Measurements from ENCODE around the gene KLHL29. TPM values are rescaled to one million over a fixed set of nuclear protein-coding genes. Genes with fewer than 3 reads are reported as not detected.
"Not testable (repeated sequence)": the region's sequence is repeated elsewhere in the genome, so short reads cannot be mapped to it uniquely, and the experiment has no call there.

Gene KLHL29
- 6.5 and 8.3 TPM in 2 replicates for total RNA-seq

GRCh38 chr2:23384551-23385343 lies at the start of gene KLHL29:
Gene KLHL29, plus strand, starts transcription at chr2:23385179. Its CDS starts 177,018 bp downstream, at chr2:23562197.
- no peak for DNase-seq (ENCODE audit: extremely low read depth, low read depth, low spot score)

DNA sequence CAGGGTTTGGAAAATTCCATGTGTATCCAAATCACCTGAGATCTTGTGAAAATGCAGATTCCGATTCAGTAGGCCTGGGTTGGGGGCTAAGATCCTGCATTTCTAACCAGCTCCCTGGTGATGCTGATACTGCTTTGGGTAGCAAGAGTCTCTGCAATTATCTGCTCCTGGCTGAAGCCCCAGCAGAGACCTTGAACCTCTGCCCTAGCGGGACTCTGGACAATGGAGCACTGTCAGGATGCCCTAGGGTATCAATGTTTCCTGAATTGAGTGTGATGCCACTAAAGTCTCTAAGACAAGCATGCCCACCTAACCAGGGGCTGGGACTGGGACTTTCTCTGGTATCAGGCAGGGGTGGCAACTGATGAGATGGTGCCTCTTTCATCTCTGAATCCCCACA lies 49.4 kb upstream of the KLHL29 start:
- no peak for DNase-seq (ENCODE audit: extremely low read depth, low read depth, low spot score)

GRCh38 chr2:23342075-23342474 lies 42.9 kb upstream of the KLHL29 start:
- no peak for DNase-seq (ENCODE audit: extremely low read depth, low read depth, low spot score)

- DNase-seq (ENCODE audit: extremely low read depth, low read depth, low spot score), result no peak
These were observed 39.0 kb upstream of the KLHL29 start for GRCh38 chr2:23346029-23346428.

DNA sequence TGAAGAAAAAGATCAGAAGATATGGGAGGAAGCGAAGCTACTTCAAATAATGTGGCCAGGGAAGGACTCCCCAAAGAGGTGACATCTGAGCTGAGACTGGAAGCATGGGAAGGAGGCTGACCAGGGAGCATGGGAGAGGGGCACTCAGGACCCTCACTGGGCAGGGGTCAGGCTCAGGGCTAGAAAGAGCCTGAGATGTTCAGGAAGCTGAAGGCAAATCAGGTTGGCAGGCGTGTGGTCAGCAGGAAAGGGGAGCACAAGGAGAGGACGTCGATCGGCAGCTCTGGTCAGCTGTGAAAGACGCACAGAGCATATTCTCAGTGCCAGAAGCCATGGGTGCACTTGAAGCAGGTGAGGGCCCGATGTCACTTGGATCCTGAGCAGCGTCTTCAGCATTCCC lies 38.2 kb upstream of the KLHL29 start:
- DNase-seq (ENCODE audit: extremely low read depth, low read depth, low spot score), result no peak

DNA sequence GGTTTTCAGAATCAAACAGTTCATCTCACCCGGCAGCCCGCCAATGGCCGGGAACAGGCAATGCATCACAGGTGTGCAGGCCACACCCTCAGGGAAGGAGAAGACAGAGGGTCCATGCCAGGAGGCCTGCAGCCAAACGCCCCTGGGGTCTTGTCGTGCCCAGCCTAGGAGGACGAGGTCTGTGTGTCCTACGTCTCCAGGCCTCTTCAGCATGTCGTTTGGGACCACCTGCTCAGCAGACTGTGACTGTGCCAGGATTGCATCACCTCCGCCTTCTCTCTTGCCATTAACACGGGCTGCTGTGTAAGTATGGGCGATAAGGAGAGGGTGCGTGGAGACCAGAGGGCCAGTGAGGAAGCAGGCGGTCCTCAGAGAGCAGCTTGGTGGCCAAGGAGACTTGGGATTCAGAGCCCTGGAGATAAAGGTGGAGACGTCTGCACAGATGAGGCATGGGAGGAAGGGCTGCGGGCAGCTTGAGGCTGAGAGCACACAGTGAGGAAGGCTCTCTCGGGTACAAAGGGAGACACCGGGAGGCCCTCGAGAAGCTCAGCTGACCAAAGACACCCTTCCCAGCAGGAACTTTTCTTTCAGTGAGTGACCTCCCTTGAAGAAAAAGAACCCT lies 37.4 kb upstream of the KLHL29 start:
- DNase-seq (ENCODE audit: extremely low read depth, low read depth, low spot score), result no peak

DNA sequence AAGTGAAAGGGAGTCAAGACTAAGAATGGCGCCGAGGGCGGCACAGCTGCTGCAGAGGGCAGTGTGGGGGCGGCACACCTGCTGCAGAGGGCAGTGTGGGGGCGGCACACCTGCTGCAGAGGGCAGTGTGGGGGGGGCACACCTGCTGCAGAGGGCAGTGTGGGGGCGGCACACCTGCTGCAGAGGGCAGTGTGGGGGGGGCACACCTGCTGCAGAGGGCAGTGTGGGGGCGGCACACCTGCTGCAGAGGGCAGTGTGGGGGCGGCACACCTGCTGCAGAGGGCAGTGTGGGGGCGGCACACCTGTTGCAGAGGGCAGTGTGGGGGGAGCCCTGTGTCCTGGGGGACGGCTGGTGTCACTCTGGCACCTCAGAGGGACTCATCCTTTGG lies 36.9 kb upstream of the KLHL29 start:
- not testable (repeated sequence) for DNase-seq (ENCODE audit: extremely low read depth, low read depth, low spot score)

GRCh38 chr2:23349508-23349907 lies 35.5 kb upstream of the KLHL29 start:
- DNase-seq (ENCODE audit: extremely low read depth, low read depth, low spot score), result no peak

- no peak for DNase-seq (ENCODE audit: extremely low read depth, low read depth, low spot score)
These were observed 34.8 kb upstream of the KLHL29 start for GRCh38 chr2:23350041-23350791.

GRCh38 chr2:23350792-23351355 lies 34.1 kb upstream of the KLHL29 start:
- no peak for DNase-seq (ENCODE audit: extremely low read depth, low read depth, low spot score)

GRCh38 chr2:23351388-23352141 lies 33.4 kb upstream of the KLHL29 start:
- DNase-seq (ENCODE audit: extremely low read depth, low read depth, low spot score), result no peak

DNA sequence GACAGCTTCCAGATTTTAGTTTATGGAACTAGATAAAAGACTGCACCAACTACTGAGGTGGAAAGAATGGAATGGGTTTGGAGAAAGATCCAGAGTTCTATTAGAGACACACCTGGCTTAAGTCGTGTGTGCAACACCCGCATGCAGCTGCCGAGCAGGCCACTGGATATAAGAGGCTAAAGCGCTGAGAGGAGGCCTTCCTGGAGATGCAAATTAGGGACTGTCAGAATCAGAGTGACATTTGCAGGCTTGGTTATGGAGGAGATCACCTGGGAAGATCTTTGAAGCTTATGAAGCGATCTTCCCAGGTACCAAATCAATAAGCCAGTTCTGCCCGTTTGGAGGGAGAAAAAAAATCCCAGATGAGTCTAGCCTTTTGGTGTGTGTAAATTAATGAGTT lies 30.4 kb upstream of the KLHL29 start:
- no peak for DNase-seq (ENCODE audit: extremely low read depth, low read depth, low spot score)

DNA sequence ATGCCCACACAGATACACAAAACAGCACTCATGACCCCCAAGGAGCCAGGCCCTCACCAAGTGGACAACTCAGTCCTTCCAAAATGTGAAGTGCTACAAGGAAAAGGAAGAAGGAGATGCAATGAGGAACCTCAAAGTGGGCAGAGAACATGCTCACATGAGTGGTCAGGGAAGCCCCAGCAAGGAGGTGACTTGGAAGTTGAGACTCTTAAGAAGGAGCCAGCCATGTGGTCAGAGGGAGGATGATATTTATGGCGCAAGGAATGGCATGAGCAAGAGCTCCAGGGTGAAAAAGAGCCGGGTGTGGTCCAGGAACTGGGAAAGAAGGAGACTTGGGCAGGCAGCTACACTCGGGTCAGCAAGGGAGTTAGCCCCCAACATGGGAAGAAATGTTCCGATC lies 30.0 kb upstream of the KLHL29 start:
- DNase-seq (ENCODE audit: extremely low read depth, low read depth, low spot score), result no peak

DNA sequence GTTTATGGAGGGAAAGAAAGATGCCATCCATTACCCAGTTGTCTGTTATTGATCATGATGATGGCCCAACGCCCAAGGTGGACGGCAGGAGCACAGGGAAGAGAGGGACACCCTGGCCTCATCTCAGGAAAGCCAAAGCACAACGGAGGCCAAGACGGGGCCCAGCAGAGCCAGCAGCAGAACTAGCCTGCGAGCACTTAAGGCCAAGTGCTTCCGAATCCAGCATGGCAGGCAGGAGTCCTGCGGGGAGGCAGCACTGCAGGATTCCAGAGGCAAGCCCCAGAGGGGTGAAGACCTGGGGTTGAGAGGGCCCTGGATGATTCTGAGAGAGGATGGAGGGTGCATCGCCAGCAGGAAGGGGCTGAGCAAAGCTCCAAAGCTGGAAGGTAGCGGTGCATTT lies 28.3 kb upstream of the KLHL29 start:
- DNase-seq (ENCODE audit: extremely low read depth, low read depth, low spot score), result no peak

DNA sequence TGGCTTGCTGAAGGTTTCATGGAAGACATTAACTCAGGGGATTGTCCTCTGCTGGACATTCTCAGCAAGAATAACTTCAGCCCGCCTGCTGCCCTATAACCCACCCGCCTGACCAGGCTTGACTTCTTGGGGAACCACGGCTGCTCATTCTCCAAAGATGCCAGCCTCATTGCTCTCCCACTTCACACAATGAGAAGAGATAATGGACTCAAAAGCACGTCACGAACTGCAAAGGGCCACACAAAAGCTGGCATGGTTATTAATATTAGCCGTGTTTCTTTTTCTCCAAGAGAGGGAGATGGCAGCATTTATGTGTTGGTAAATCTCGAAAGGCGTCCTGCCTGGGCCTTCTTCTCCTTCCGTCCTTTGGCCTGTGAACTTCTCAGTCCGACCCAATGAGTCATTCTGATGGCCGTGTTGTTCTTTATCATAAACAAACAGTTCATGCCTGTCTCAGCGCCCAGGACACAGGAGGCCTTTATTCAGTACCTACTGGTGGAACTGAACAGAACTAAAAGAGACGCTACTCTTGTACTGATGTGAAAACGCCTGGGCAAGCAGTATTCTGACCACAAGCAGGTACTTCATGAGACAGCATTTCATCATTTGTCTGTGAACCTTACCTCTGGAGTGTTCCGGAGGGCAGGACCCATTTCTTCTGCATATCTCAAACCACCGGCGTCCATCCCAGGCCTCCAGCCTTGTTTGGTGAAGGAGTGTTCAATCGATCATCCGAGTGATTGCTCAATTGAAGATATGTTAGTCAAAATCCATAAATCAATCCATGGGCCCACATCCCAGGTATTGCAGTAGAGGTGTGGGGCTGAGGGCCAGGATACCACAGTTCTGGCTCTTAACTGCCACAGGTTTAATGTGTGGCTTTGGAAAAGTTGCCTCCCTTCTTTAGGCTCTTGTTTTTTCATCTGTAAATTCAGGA lies 25.1 kb upstream of the KLHL29 start:
- no peak for DNase-seq (ENCODE audit: extremely low read depth, low read depth, low spot score)

GRCh38 chr2:23360571-23361125 lies 24.3 kb upstream of the KLHL29 start:
- DNase-seq (ENCODE audit: extremely low read depth, low read depth, low spot score), result no peak

GRCh38 chr2:23361152-23361551 lies 23.8 kb upstream of the KLHL29 start:
- DNase-seq (ENCODE audit: extremely low read depth, low read depth, low spot score), result no peak

DNA sequence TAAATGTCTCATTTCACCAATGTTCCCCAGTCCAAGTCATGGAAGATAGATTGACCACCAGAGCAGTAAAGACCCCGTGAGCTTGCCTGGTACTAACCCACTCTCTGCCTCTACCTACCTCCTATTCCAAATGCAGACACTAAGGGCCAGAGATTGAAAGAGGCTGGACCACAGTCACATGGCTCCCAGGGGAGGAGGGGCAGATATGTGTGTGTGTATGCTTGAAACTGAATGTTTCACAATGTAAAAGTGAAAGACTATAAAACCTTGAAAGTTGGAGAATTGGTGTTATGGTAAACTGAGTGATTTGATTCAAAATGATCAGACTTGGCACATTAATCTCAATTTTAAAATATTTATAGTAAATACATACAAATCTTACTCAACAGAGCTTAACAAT lies 21.7 kb upstream of the KLHL29 start:
- DNase-seq (ENCODE audit: extremely low read depth, low read depth, low spot score), result no peak

DNA sequence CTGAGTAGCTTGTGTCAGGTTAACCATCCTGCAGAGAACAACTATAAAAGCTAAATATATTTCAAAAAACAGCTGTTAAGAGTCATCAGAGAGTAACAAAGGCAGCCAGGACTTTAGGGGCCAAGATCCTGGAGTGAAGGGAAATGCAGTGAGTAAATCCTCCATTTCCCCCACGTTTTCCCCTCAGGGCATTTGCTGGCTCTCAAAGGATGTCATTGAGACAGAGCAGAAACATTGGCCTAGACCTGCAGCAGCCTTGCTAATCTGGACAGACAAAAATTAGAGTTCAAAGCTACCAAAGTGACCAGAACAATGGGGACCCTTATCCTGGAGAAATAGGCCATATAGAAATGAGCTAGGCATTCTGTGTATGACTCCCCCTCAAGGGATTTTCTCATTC lies 21.1 kb upstream of the KLHL29 start:
- DNase-seq (ENCODE audit: extremely low read depth, low read depth, low spot score), result no peak

All from glomerular endothelial cell (primary cell).